ENCODE measurements around the gene MEX3D.

MEX3D gene

DNA sequence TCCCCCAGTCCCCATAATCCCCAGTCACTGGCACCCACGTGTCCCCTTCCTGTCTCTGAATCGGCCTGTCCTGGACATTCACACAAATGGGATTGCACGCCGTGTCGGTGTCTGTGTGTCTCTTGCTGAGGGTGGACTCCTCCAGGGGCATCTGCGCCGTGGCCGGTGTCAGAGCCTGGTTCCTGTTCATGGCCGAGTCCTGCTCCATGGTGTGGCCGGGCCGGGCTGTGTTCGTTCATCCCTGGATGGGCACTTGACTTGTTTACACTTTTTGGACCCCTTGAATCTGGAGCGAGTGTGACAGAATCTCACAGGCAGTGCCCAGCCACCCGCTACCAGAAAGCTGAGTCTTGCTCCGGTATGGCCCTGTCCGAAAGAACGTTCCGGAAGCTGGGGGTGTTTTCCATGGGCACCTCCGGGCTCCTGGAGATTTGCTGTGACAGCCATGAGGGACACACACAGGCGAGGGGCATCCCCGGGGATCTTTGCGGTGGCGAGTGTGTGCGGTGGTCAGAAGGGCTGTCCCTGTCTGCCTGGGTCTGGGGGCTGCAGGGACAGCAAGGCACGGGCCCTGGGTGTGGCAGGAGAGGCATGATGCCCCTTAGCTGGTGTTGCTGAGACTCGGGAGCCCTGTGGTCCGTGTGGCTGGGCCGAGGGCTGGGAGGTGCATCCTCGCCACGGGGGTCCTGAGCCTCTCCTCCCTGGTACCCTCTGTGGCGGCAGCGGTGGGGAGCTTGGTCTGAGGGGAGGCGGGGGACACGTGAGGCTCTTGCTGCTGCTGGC is 6.4 kb upstream of the MEX3D start:
- in situ Hi-C loops (cut with MboI; ENCODE audit: low sequenced_read_pairs) = no loop called here

- in situ Hi-C loops (cut with MboI; ENCODE audit: low sequenced_read_pairs) = no loop called here
Observed at GRCh38 chr19:1572795-1573194, 4.7 kb upstream of the MEX3D start.

- in situ Hi-C loops (cut with MboI; ENCODE audit: low sequenced_read_pairs) = no loop called here
Observed at GRCh38 chr19:1571358-1571757, 3.2 kb upstream of the MEX3D start.

- in situ Hi-C loops (cut with MboI; ENCODE audit: low sequenced_read_pairs) = no loop called here
Observed at GRCh38 chr19:1570836-1571235, 2.7 kb upstream of the MEX3D start.

GRCh38 chr19:1569997-1570396 is 1.9 kb upstream of the MEX3D start:
- in situ Hi-C loops (cut with MboI; ENCODE audit: low sequenced_read_pairs) = no loop called here

- in situ Hi-C loops (cut with MboI; ENCODE audit: low sequenced_read_pairs) = no loop called here
Observed at GRCh38 chr19:1567848-1568227, 287 bp downstream of the MEX3D start.

DNA sequence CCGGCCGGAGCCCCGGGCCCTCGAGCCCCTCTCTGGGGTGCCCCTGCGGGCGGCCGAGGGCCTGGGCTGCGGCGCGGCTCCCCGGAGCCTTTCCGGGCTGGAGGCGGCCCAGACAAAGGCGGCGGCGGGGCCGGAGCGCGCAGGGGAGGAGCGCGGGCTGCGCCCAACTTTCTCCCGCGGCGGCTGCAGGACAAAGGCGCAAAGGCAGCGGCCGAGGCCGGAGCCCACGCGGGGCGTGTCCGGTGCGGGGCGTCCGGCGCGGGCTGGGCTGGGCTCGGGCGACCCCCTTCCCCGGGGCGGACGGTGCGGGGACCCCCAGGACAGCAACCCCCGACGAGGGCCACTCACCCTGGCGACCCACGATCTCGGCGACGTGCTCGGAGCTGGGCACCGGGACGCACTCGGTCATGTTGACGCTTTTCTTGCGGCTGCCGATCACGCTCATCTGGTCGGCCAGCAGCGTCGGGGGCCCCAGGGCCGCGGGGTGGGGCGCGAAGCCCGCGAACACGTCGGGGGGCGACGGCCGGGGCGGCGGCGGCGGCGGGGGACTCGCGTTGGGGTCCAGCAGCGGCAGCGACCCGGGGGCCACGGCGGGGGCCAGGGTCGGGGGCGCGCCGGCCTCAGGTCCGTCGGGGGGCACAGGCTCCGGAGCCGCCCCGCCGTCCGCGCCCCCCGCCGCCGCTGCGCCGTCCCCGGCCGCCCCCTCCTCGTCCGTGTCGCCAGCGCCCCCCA is 843 bp downstream of the MEX3D start:
- in situ Hi-C loops (cut with MboI; ENCODE audit: low sequenced_read_pairs) = no loop called here

DNA sequence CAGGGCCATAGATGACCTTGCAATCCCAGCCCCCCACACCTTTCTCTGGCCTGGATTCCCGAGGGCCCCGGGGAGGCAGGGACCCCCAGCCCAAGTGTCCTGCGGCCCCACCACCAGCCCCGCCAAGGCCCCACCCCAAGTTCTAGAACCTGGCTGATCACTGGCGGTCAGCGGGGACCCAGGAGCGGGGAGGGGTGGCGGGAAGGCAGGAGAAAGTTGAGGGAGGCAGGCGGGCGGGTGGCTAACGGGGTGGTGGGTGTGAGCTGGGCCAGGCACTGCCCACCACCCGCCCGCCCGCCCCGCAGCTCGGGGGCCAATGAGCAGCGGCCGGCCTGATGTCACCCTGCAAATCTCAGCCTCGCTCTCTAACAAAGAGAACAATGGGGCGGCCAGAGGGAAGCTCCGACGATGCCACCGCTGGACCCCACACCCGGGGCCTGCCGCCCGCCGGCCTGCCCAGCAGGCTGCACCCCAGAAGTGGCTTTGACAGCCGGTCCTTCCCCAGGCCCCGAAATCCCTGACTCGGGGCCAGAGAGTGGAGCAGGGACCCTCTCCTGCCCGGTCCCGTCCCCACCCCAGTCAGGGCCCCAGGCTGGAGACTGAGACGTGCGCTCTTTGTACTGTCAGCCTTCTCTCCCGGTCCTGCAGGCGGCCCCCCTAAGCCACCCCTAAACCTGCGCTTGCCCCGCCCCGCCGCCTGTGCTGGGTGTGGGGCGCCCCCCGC is 1.6 kb downstream of the MEX3D start:
- in situ Hi-C loops (cut with MboI; ENCODE audit: low sequenced_read_pairs) = no loop called here

- in situ Hi-C loops (cut with MboI; ENCODE audit: low sequenced_read_pairs) = no loop called here
Observed at GRCh38 chr19:1563251-1563650, 4.9 kb downstream of the MEX3D start.

- in situ Hi-C loops (cut with MboI; ENCODE audit: low sequenced_read_pairs) = no loop called here
Observed at GRCh38 chr19:1561236-1561842, 6.8 kb downstream of the MEX3D start.

DNA sequence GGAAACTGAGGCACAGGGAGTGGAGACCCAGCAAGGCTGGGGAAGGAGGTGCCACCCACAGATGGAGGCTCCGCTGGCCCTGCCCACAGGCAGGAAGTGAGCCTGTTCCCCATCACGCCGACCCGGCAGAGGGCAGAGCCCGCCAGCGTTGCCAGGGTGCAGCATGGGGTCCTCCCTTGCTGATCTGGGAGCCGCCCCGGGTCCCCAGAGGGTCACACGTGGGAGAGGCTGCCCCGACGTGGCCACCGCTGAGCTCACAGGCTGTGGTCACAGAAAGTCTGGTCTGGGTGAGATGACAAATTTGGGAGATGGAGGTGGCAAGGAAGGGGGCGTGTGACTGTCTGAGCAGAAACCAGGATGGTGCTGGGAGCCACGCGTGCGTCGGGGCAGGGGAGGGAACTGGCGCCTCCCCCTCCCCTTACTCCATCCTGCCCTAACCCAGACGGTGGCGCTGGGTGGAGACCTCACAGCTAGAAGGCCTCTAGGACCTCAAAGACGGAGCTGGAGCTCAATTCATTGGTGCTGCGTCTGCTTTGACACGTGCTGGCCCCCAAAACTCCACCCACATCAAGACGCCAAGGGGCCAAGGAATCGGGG is 7.7 kb downstream of the MEX3D start:
- in situ Hi-C loops (cut with MboI; ENCODE audit: low sequenced_read_pairs) = no loop called here

DNA sequence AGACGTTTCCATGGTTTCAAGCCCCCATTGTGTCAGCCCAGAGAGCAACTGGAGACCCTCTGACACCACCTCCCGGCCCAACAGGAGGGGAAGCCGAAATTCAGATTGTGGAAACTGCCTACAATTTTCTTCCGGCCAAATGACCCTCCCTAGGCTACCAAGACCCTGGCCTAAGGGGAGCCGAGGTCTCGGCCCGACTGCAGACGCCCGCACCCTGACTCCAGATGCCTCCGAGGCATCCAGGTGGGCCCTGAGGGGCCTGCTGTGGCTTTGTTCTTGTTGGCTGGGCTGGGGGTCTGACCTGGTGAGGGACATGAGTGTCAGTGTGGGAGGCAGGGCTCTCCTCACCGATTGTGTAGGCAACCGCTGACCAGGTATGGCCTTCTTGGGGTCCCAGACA is 9.6 kb downstream of the MEX3D start:
- in situ Hi-C loops (cut with MboI; ENCODE audit: low sequenced_read_pairs) = no loop called here

DNA sequence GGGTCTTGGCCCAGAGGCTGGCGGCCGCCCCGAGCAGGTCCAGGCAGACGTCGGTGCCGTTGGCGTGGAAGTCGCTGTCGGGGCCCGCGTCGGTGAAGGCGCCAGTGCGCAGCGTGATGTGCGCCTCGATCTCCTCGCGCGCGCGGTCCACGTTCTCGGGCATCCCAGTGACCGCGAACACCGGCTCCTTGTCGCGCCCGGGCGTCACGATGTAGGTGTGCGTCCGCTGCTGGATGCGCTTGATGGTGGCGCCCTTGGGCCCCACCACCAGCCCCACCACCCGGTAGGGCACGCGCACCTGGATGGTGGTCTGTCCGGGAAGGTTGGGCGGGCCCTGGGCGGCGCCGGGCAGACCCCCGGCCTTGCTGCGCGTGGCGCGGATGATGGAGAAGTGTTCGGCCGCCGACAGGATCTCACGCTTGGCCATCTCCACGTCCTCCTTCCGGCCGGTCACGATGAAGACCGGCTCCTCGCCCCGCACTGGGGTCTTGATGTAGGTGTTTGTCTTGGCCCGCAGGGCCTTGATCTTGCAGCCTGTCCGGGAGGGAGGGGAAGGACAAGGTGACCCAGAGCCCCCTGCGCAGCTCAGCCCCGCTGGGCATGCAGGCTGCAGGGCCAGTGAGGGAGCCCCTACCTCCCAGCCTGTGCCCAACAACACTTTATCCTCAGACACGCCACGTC is 11.6 kb downstream of the MEX3D start:
- in situ Hi-C loops (cut with MboI; ENCODE audit: low sequenced_read_pairs) = no loop called here

GRCh38 chr19:1555487-1556389 is 12.4 kb downstream of the MEX3D start:
- in situ Hi-C loops (cut with MboI; ENCODE audit: low sequenced_read_pairs) = no loop called here

GRCh38 chr19:1554968-1555367 is 13.2 kb downstream of the MEX3D start:
- in situ Hi-C loops (cut with MboI; ENCODE audit: low sequenced_read_pairs) = no loop called here

- in situ Hi-C loops (cut with MboI; ENCODE audit: low sequenced_read_pairs) = no loop called here
Observed at GRCh38 chr19:1553415-1553814, 14.7 kb downstream of the MEX3D start.

DNA sequence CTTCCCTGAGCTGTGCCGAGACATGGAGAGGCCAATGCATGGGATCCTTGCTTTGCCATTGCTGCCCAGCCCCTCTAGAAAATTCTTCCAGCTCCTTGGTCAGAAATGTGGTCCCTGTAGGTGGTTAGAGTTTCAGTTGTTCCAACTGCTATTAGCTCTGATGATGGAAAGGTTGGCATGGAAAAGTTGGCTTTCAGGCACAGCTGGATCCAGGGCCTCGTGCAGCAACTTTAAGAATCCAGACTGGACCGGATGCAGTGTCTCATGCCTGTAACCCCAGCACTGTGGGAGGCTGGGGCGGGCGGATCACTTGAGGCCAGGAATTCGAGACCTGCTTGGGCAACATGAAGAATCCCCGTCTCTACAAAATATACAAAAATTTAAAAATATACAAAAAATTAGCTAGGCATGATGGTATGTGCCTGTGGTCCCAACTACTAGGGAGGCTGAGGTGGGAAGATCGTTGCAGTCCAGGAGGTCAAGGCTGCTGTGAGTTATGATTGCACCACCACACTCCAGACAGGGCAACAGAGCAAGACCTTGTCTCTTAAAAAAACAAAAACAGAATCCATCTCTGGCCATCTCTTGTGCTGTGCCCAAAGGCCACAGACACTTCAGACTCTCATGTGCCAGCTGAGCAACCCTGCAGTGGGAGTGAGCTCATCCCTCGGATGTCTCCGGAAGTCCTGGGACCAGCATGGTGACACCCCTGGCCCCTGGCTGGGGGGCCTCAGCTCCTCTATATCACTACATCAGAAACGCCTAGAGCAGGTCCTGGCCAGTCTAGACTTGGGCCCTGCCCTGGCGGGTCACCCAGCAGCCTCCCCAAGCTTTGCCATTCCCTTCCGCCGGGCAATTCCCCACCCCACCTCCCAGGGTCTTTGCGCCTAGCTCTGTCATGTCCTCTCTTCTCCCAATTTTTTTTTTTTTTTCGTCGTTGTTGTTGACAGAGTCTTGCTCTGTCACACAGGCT is 16.8 kb downstream of the MEX3D start:
- in situ Hi-C loops (cut with MboI; ENCODE audit: low sequenced_read_pairs) = no loop called here

- in situ Hi-C loops (cut with MboI; ENCODE audit: low sequenced_read_pairs) = loop anchor here (25.0 kb wide), 1 partner anchor 263 kb away; the partner anchor contains the start of gene ATP8B3
Observed at GRCh38 chr19:1549332-1549945, 18.7 kb downstream of the MEX3D start.
